GM12874 (cell line): ENCODE results near the gene SUGCT.

Experiments used
- CTCF ChIP-seq: IDR thresholded peaks from 2 replicates; pipeline ENCODE4 v1.5.1; 2011; ENCODE audit warnings: low read depth, mild to moderate bottlenecking, control low read depth, low read length, moderate library complexity; ENCODE audit not compliant: insufficient read depth

SUGCT gene

DNA sequence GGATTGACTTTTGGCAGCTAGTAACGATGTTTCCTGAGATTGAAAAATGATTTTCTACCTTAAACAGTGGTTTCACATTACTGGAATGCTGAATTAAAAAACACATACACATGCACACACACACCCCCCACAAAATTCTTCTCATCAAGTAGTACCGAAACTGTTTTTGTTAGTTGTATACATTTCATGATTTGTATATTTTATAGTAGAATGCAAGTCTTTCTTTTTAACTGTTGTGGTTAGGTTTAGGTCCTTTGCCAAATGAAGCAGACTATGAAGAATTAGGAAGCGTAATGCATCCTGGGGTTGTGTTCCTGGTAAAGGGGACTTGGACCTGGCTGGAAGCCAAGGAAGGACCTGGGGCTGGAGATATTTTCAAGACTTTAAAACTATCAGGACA, 505.8 kb downstream of the SUGCT start:
- TF ChIP-seq CTCF, result no peak

GRCh38 chr7:40641701-40642100, 506.9 kb downstream of the SUGCT start:
- no peak for TF ChIP-seq CTCF

GRCh38 chr7:40643664-40644063, 508.9 kb downstream of the SUGCT start:
- TF ChIP-seq CTCF, result no peak

DNA sequence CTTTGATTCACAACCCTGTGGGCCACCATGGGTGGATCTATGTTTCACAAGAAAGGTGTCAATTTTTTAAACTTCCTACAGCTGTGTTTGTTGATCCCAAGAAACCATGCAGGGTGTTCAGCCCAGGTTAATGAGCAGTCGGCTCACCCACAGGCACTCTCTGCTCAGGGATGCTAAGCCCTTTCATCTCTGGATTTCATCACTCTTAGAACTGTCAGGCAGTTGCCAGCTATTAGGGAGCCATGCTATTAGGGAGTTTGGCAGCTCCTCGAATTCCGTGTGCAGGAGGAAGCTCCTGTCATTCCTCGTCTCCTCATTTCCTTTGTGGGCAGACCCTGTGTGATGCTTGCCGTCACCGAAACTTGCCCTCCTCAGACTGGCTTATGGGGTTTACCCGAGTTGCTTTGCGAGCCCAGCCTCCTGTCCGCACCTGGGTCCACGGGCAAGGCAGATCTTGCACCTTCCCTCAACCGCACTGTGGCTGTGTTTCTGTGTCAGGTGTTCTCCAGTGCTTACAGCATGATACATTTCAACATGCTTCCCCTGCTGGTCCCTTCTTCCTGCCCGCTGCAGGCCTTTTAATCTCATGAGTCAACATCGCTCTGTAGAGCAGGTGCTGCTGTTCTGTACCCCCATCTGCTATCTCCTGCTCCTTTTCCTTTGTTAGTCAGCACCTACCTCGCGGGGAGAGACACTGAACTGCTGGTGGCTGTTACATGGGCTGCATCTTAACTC, 509.8 kb downstream of the SUGCT start:
- no peak for TF ChIP-seq CTCF

GRCh38 chr7:40645197-40645596, 510.4 kb downstream of the SUGCT start:
- no peak for TF ChIP-seq CTCF

GRCh38 chr7:40646717-40647116, 511.9 kb downstream of the SUGCT start:
- no peak for TF ChIP-seq CTCF

- no peak for TF ChIP-seq CTCF
These were observed 512.9 kb downstream of the SUGCT start for GRCh38 chr7:40647719-40648118.
